Adrenal gland (tissue), 12 donors: ENCODE results near the gene PAEP. TPM values are rescaled to one million over a fixed set of nuclear protein-coding genes. Genes with fewer than 3 reads are reported as not detected.

Experiments
- DNase-seq, 7 donors: peaks; one replicate each; pipeline ENCODE4 v3.0.0-alpha.2; 2019 to 2020
- H3K27ac ChIP-seq, 5 donors: fragments of 200-600 bp; sonication (generic) in 4 of 5; 1 replicate in 3 of 5; 2 replicates in 2 of 5; pipeline versions ENCODE4 v1.5.1 to v1.8.0; 2016 to 2020; ENCODE audit warnings: mild to moderate bottlenecking in 1 of 5
- H3K27me3 ChIP-seq: fragments of 200-600 bp; 2 replicates; pipeline ENCODE4 v1.8.0; 2021
- H3K36me3 ChIP-seq, 2 donors: fragments of 200-600 bp; replicated peaks in 1 of 2; 1 replicate in 1 of 2; 2 replicates in 1 of 2; pipeline versions ENCODE4 v1.5.1 to v1.8.0; 2018 to 2022
- H3K4me1 ChIP-seq, 2 donors: fragments of 200-600 bp; replicated peaks in 1 of 2; 1 replicate in 1 of 2; 2 replicates in 1 of 2; pipeline versions ENCODE4 v1.5.1 to v1.8.0; 2018 to 2021
- H3K4me3 ChIP-seq, 4 donors: fragments of 200-600 bp; sonication (generic) in 3 of 4; one replicate each; pipeline ENCODE4 v1.5.1; 2016 to 2018
- H3K9me3 ChIP-seq, 3 donors: fragments of 200-600 bp; sonication (generic) in 1 of 3; replicated peaks in 1 of 3; 1 replicate in 2 of 3; 2 replicates in 1 of 3; pipeline versions ENCODE4 v1.5.1 to v1.8.0; 2016 to 2021
- CTCF ChIP-seq, 6 experiments: fragments of 450-650 bp in 4 of 6; fragments of 200-600 bp in 2 of 6; sonication (generic) in 1 of 6; IDR thresholded peaks; 1 replicate in 5 of 6; 2 replicates in 1 of 6; pipeline versions ENCODE4 v1.5.1 to v1.8.0; 2016 to 2021; ENCODE audit warnings: antibody characterized with exemption in 6 of 6, mild to moderate bottlenecking in 2 of 6, moderate library complexity in 1 of 6
- POLR2A ChIP-seq, 2 donors: fragments of 450-650 bp; IDR thresholded peaks; one replicate each; pipeline ENCODE4 v1.6.1; 2017; ENCODE audit warnings: antibody characterized with exemption in 2 of 2, mild to moderate bottlenecking in 2 of 2, moderate library complexity in 1 of 2
- WGBS, 4 donors: extraction: QIAGEN DNeasy Blood & Tissue Kit in 2 of 4; methylation state at CpG; one replicate each; pipeline versions ENCODE4 v1.1.5 to v1.1.7; 2013 to 2017; 5-methylcytosine and 5-hydroxymethylcytosine counted together
- intact Hi-C, 2 donors: fragments of 100-400 bp; cut with DNase I; formaldehyde crosslinking; loops; one replicate each; pipeline versions ENCODE4 v1.14.1 to v1.15.0; 2022 to 2023
- polyA plus RNA-seq, 3 donors: library from polyadenylated mRNA; stranded (reverse); fragments of 200-250 nt in 2 of 3; fragments of 350-450 nt in 1 of 3; fragmentation: Illumina TruSeq in 1 of 3; extraction: RNeasy Lipid Tissue Mini Kit (QIAGEN cat#74804) in 1 of 3; gene quantifications; one replicate each; pipeline ENCODE4 v1.2.3, GENCODE V29; 2013 to 2014
- total RNA-seq, 9 donors: library from RNA; depleted of rRNA in 4 of 9; stranded (reverse); fragments of >200 nt in 4 of 9; fragments of 120-200 nt in 1 of 9; fragmentation: NEBNext Ultra II Directional in 1 of 9; extraction: Animal tissue kit (Norgen Biotek cat#: 25700) in 1 of 9; gene quantifications; one replicate each; pipeline versions ENCODE4 v1.1.0 to v1.2.4, GENCODE V29; 2013 to 2023
- donor health status: healthy with polysubstance abuse.
- donor health status: Bipolar disorder and iron deficiency.
- donor health status: DM: yes; HTN: yes; CAD: no.
- donor health status: DM: no; HTN: no; CAD: no.
- donor health status: DM: no; HTN: no; CAD: no.
- donor health status: DM: yes; HTN: yes; CAD: no.

The PAEP gene
- total and polyA plus RNA-seq, 12 donors = 0.17 TPM; not detected in 11

GRCh38 chr9:135583688-135584011 is 22.1 kb downstream of the PAEP start:
- H3K27ac ChIP-seq = peak overlapping the region in 3 of 5 donors; percentile 74 to 96 (median 79)
- peak overlapping the region in 1 of 4 donors; percentile 44 for H3K4me3 ChIP-seq
- TF ChIP-seq POLR2A (IDR thresholded peaks at IDR 0.05) (no peak), CTCF (IDR thresholded peaks at IDR 0.05) (no peak)
- peak in 1 of 7 donors; percentile 42 for DNase-seq
- H3K27me3 ChIP-seq = no peaks in the 10 kb centered on the region
- no peaks in the 10 kb centered on the region for H3K9me3 ChIP-seq
- intact Hi-C loops = no loop called here
- H3K4me1 ChIP-seq = peaks cover 19 to 23% of the 10 kb centered on the region in 2 donors
- WGBS, 4 donors = 48 to 91% (median 72%) methylated on average over 12 to 16 of the region's 16 CpGs
- H3K36me3 ChIP-seq = no peaks in the 10 kb centered on the region

- Histone ChIP-seq H3K27me3 (no peaks in the 10 kb centered on the region), H3K9me3 (no peaks in the 10 kb centered on the region), H3K4me3 (peak overlapping the region in 1 of 4 donors; percentile 44), H3K4me1 (peaks cover 19 to 23% of the 10 kb centered on the region in 2 donors), H3K36me3 (no peaks in the 10 kb centered on the region), H3K27ac (peak overlapping the region; percentile 43 to 96 (median 79))
- DNase-seq = peak in 6 of 7 donors; percentile 58 to 69 (median 64)
- no peak for TF ChIP-seq CTCF (IDR thresholded peaks at IDR 0.05)
- no peak for TF ChIP-seq POLR2A (IDR thresholded peaks at IDR 0.05)
- WGBS, 4 donors = 17 to 33% (median 29%) methylated on average over 1 to 5 of the region's 5 CpGs
- intact Hi-C loops = no loop called here
Measured at GRCh38 chr9:135584371-135584770, 22.8 kb downstream of the PAEP start.

GRCh38 chr9:135584934-135585333 is 23.4 kb downstream of the PAEP start:
- intact Hi-C loops = no loop called here
- H3K27me3 ChIP-seq = no peaks in the 10 kb centered on the region
- TF ChIP-seq POLR2A (IDR thresholded peaks at IDR 0.05) (peak in 1 of 2 donors; percentile 68), CTCF (IDR thresholded peaks at IDR 0.05) (no peak)
- H3K27ac ChIP-seq = peak overlapping the region; percentile 43 to 96 (median 79)
- no peaks in the 10 kb centered on the region for H3K9me3 ChIP-seq
- peaks cover 19 to 23% of the 10 kb centered on the region in 2 donors for H3K4me1 ChIP-seq
- H3K4me3 ChIP-seq = peak overlapping the region in 1 of 4 donors; percentile 44
- DNase-seq = peak; percentile 67 to 93 (median 90)
- no peaks in the 10 kb centered on the region for H3K36me3 ChIP-seq
- whole genome bisulfite sequencing, 4 donors = 30 to 46% (median 37%) methylated on average over 16 of the region's 16 CpGs

DNA sequence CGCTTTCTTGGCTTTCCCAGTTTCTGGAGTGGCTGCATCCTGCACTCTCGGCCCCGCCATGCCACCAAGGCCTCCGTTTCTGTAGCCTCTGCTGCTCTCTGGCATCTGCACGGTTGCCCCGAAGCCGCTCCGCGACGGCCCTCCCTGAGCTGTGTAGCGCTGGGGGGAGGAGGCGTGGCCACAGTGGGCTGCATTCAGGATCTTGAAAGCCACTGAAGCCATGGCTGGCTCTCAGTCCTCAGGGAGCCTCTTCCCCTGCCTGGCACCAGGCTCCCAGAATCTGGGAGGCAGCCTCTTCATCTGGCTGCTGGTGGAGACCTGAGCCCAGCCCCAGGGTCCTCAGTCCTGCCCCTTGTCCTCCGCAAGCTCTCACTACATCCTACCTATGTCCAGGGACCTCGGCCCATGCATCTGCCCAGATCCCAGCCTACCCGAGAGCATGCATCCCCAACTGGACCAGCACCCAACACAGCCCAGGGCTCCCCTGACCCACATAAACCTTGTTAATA is 25.1 kb downstream of the PAEP start:
- no peaks in the 10 kb centered on the region for H3K9me3 ChIP-seq
- TF ChIP-seq POLR2A (IDR thresholded peaks at IDR 0.05) = no peak
- TF ChIP-seq CTCF (IDR thresholded peaks at IDR 0.05) = no peak
- H3K27me3 ChIP-seq = no peaks in the 10 kb centered on the region
- DNase-seq = peak in 1 of 7 donors; percentile 40
- H3K36me3 ChIP-seq = no peaks in the 10 kb centered on the region
- H3K4me1 ChIP-seq = peaks cover 19 to 23% of the 10 kb centered on the region in 2 donors
- no peak overlapping the region for H3K27ac ChIP-seq
- WGBS, 4 donors = 77 to 91% (median 81%) methylated on average over 10 to 15 of the region's 15 CpGs
- no peak overlapping the region for H3K4me3 ChIP-seq
- intact Hi-C loops = no loop called here
